KBM-7 (cell line): ENCODE results near the gene SERPINA5.
"Not testable (repeated sequence)": the region's sequence is repeated elsewhere in the genome, so short reads cannot be mapped to it uniquely, and the experiment has no call there.

ENCODE experiments used
- DNase-seq: peaks from one replicate; pipeline ENCODE4 v3.0.0-alpha.2; 2015
- in situ Hi-C: fragments of 300-500 bp; cut with MboI; formaldehyde crosslinking; loops from 2 replicates; pipeline ENCODE4 v1.14.3; 2020; ENCODE audit warnings: low sequenced_read_pairs, low pct_unique_long_range_greater_than_20kb, mixed read lengths

The SERPINA5 gene

DNA sequence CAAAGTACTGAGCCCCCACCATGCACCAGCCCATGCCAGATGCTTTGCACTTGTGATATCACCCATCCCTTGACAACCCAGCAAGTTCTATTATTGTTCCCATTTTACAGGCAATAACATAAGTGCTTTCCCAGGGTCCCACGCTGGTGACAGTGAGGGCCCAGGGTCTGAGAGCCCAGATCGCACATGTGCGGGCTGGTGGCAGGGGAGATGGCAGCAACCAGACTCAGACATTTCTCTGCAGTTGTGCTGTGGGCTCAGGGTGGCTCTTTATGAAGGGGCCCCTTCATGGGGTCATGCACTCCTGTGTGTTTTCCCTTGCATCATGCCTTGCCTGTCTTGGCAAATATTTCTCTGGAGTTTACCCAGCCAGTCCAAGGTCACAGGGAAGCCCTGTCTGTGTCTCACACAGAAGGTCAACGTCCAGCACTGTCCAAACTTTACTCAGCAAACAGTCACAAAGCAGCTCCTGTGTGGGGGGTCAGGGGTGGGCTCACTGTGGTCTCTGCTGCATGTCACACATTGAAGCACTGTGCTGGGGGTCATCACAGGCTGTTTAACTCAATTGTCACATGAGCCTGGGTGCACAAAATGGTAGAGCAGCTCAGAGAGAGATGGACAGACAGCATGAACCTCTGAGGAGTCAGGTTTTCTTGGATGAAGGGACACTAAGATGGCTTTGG, 12.7 kb downstream of the SERPINA5 start:
- no peak for DNase-seq
- in situ Hi-C loops: no loop called here

DNA sequence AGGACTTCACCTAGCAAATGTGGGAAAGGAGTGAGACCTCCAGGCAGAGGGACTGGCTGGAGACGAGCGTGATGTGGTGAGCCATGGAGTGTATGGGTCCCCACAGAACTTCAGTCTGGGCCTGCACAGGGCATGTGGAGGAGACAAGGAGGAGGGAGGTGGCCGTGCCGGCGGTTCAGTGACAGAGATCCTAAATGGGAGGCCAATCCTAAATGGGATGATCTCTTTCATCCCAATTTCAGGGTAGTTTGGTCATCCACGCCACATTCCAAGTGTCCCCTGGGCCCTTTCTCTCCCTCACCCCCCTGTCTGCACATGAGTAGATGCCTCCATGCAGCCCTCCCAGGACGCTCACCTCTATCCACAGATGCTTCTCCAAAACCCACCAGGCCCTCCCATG, 13.2 kb downstream of the SERPINA5 start:
- DNase-seq: no peak
- in situ Hi-C loops: no loop called here

DNA sequence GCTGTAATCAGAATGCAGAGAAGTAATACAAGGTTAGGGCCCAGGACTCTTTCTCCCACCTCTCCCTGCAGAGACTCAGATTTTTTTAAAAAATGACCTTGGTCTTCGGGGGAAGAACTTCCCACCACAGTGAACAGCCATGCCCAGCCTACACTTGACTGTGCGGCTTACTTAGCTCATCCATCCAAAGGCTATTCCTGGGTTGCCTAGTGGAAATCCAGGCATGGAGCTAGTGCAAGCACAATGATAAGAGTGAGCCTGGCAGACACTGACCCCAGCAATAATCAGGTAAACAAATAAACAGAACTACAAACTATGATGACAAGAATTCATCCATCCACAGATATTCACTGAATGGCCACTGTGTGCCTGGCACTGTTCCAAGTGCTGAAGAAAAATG, 14.7 kb downstream of the SERPINA5 start:
- no peak for DNase-seq
- in situ Hi-C loops: no loop called here

DNA sequence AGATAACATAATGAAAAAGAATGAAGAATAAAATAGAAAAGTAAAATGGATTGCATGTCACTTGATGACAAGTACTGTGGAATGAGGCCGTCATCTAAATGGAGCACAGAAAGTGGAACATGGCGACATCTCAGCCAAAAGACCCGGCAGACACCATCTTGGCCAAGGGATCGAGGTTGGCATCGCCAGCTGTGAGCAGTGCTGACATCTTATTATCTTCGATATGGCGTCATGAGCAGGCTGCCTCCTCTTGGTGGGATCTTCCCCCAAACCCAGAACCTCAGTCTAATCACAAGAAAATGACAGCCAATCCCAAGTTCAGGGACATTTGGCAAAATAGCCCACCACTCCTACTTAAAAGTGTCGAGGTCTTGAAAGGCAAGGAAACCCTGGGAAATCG, 15.1 kb downstream of the SERPINA5 start:
- no peak for DNase-seq
- in situ Hi-C loops: no loop called here

DNA sequence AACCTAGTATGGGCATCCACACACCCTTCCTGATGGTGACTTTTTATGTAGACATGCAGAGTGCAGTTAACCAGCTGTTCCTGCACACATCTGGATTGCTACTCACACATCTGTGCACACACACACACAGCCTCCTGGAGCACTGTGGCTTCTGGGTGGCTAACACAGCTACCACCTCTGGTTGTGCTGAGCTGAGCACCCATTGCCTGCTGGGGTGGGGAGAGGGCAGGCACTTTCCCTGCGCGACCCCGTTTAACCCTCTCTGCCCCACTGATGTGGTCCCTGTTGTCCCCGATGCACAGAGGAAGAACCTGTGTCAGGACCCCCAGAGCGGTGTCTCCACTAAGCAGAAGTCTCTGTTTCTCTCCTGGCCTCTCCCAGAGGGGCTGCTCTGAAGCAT, 16.6 kb downstream of the SERPINA5 start:
- no peak for DNase-seq
- in situ Hi-C loops: no loop called here

DNA sequence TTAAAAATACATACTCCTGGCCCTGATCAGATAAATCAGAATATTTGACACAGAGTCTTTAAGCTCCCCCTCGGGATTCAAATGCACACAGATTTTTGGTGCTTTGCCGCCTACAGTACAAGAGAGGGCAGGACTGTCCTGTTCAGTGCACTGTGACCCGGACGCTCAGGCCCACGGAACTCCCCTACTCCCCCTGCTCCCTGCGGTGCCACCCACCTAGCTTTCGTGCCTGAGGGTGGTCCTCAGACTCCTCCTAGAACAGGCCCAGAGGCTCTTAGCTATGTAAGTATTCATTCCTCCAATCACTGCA, 17.2 kb downstream of the SERPINA5 start:
- no peak for DNase-seq
- in situ Hi-C loops: no loop called here

DNA sequence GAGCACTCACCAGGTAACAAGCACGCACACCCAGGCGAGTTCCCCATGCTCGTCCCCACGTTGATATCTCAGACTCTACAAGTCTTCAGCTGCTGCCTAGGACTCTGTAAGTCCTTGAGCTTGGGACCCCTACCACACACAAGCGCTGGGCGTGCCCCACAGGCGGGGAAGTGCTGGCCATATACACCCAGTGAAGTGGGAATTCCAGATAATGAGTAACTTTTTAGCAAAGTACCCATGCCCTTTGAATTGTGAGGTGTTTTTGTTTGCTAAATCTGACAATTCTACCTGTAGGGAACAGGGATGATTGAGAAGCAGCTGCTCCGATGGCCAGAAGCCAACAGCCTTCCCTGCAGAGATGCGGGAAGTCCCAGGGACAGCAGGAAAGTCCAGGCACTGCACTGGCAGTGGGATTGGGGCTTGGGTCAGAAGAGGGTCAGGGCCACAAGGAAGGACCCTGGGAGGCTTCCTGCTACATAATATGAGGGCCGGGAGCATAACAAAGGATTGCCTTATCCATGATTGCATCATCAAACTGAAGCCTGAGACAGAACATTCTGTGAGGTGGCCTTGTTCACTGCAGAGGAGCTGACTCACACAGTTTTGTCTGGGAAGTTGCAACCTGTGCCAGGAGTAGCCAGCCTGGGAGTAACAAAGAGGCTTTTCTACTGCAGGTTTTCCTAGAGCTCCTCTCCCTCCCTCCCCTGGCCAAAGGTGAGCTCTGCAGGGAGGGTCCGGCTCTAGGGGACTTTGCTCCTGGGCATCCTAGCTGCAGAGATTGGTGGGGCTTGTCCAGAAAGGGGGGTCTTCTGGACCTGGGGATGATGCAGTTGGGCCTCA, 17.8 kb downstream of the SERPINA5 start:
- in situ Hi-C loops: no loop called here

DNA sequence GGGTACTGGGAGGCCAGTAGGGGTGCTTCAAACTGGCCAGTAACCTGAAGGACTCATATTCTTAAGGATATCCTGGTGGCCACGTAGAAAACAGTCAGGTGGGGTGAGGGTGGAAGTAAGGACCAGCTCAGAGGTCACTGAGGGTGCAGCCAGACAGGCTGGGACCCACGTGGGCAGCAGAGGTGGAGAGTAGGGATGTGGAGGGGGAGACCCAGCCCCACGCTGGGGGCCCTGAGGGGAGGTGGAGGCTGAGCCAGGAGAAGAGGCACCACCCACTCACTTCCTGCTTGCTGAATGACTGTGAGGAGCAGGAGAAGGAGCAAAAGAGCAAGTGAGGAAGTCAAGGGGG, 18.4 kb downstream of the SERPINA5 start:
- in situ Hi-C loops: no loop called here
- no peak for DNase-seq

More for the DNA sequence above, 17.8 kb downstream of the SERPINA5 start:
- no peak for DNase-seq

DNA sequence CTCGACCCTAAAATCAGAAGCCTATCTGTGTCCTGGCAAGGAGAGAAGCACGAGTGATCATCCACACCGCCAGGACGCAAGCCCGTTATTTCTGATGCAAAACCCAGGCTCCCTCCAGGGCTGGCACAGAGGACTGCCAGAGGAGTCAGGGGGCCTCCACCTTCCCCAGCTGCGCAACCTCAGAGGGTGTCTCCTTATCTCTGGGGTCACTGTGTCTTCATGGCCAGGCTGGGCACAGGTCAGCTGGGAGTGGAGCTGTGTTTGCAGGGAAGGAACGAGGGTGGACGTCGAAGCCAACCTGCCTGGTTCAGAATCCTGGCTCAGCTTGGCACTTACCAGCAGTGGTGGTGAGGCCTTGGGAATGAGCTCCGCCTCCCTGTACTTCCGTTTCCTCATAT, 18.9 kb downstream of the SERPINA5 start:
- DNase-seq: no peak
- in situ Hi-C loops: no loop called here

DNA sequence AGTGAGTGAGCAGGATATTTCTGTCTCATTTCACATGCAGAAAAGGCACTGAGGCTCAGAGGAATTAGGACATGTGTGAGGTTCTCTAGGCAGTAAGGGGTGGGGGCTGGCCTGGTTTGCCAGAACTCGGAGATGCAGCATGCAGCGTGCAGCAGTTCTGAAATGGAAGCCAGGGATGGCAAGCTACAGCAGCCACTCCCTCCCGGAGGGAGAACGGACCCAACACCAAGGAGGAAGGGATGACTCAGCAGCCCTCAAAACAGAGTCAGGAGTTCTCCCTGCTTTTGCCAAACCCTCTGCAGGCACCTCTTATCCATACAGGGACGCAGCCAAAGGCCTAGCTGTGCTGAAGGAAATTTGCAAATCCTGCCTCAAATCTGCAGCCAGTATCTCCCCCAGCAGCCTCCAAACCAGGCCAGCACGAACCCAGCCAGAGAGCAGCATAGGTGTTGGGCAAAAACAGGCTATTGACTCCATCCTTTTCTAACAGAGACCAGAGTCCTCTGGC, 20.7 kb downstream of the SERPINA5 start:
- in situ Hi-C loops: no loop called here
- DNase-seq: no peak

DNA sequence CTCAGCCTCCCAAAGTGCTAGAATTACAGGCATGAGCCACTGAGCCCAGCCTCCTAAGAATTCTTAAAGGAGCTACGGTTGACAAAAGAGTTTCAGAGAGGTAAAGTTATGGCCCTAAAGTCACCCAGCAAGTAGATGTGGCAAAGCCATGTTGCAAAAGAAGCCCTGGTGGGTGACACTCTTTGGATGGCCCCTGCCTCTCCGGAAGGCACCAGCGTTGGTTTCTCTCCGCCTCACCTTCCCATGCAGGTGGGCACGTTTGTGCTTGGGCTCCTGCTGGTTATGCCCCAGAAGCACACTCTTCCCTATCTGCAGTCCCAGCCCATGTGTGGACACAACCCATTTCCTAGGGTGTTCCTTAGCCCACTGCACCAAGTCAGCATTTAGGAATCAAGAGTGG, 21.5 kb downstream of the SERPINA5 start:
- in situ Hi-C loops: no loop called here
- no peak for DNase-seq

DNA sequence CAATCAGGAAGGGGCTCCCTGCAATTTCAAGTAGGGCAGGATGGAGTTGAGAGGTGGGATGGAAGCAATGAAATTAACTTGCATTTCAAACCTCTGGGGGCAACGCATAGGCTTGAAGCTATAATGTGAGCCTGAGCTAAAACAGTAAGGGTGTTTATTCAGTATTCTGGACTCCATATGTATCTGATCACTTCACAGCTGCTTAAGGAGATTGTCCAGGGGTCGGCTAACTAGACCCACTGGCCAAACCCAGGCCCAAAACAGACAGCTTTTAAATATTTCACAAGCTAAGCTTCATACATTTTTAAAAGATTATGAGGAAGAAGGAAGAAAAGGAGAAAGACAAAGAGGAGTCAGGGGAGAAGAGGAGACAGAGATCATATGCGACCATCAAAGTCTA, 24.1 kb downstream of the SERPINA5 start:
- in situ Hi-C loops: no loop called here
- no peak for DNase-seq

DNA sequence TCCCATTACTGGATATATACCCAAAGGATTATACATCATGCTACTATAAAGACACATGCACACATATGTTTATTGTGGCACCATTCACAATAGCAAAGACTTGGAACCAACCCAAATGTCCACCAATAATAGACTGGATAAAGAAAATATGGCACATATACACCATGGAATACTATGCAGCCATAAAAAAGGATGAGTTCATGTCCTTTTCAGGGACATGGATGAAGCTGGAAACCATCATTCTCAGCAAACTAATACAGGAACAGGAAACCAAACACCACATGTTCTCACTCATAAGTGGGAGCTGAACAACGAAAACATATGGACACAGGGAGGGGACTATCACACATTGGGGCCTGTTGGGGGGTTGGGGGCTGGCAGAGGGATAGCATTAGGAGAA, 27.7 kb downstream of the SERPINA5 start:
- in situ Hi-C loops, DNase-seq: not testable (repeated sequence)

DNA sequence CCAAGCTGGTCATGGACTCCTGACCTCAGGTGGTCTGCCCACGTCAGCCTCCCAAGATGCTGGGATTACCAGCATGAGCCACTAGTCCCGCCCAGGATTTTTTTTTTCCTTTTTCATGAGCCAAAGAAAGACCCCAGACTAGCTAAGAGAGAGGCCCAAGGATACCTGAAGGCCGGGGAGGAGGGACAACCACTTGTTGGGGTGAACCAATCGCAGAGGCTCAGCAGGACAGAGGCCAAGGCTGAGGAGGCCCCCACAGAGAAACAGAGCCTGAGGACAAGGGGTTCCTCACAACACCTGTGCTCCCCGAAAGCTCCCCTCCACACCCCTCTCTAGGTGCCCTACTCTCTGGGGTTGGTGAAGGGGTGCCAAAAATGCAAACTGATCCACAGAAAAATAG, 30.0 kb downstream of the SERPINA5 start:
- in situ Hi-C loops: no loop called here

DNA sequence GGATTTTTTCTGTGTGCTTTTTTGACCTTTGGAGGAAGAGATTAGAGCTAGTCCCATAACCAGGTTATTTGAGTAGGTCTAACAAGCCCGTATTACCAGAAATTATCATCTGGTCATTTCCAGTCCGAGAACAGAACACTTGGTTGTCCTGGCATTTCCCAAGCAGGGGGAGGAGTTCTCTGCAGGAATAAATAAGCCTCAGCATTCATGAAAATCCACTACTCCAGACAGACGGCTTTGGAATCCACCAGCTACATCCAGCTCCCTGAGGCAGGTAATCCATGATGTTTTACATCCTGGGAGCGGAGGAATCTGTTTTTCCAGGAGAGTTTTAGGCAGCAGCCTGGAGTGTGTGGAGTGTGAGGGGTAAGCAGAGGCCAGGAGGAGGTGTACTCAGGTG, 30.9 kb downstream of the SERPINA5 start, which contains the start of gene SERPINA3:
SERPINA3 (plus strand) TSS at position 218 of the 400 bp plus-strand sequence. CDS start 2,051 bp downstream, outside the sequence.
- in situ Hi-C loops: no loop called here
- no peak for DNase-seq

More for the DNA sequence above, 30.0 kb downstream of the SERPINA5 start:
- DNase-seq: no peak

DNA sequence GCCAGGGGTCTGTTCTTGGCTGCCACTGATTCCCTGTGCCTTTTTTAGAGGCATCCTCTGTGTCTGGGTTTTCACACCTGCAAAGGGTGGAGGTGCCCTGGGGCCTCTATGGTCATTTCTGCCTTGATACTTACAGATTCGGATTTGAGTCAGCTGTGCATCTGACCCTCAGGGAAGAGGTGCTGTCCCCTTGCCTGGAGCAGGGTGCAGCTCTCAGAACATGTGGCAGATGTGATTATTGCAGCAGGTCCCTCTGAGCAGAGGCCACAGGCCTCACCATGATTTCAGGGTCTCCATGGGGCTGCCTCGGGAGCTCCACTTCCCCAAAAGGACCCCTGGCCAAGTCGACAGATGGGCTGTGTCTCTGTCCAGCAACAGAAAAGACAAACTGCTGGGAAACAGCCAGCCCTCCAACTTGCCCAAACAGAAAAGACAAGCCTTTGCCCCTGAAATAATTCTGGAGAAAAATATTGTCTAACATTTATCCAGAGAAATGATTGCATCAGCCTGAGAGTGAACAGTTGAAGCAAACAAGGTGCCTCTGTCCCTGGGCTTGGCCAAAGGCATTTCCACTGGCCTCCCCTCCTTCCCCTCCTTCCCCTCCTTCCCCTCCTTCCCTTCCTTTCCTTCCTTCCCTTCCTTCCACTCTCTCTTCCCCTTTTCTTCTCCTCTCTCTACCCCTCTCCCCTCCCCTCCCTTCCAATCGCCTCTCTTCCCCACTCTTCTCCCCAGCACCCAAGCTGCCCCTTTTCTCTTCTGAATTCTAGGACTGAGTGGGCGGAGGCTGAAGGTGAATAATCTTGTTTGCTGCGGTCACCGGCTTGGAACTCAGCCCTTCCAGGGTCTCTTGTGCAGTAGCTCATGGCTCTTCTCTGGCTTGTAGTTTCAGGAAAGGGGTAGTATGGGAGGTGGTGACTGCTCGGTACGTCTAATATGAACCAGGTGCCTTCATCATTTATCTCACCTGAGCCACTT, 31.6 kb downstream of the SERPINA5 start:
- no peak for DNase-seq
- in situ Hi-C loops: no loop called here

DNA sequence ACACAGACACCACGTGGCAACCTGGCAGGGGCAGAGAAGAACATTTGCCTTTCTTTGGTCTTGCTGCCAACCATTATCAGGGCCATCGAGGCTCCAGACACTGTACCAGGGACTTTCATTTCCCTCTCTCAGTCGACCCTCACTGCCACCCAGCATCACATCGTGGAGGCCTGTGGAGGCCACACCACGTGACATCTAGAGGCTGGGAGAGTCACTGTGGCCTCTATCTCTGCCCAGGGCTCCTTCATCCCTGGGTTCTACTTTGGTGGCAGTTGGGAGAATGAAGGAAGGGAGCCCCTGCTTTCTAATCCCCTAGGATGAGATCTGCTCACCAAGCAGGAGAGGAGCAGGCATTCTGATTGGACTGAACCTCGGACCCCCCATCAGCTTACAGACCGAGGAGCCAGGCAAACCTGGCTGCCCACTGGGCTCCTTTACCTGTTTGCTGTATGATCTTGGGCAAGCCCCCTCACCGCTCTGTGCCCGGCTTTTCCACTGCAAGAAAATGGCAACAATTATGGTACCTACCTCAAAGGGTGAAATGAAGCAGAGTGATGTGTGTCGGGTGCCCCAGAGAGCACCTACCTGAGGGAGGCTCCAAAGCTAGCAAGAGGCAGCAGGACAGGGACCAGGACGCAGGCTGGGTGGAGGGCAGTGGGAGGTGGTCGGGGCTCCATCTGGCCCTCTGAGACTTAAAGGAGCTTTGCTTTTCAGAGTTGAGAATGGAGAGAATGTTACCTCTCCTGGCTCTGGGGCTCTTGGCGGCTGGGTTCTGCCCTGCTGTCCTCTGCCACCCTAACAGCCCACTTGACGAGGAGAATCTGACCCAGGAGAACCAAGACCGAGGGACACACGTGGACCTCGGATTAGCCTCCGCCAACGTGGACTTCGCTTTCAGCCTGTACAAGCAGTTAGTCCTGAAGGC, 32.8 kb downstream of the SERPINA5 start:
- in situ Hi-C loops: no loop called here
- DNase-seq: no peak

DNA sequence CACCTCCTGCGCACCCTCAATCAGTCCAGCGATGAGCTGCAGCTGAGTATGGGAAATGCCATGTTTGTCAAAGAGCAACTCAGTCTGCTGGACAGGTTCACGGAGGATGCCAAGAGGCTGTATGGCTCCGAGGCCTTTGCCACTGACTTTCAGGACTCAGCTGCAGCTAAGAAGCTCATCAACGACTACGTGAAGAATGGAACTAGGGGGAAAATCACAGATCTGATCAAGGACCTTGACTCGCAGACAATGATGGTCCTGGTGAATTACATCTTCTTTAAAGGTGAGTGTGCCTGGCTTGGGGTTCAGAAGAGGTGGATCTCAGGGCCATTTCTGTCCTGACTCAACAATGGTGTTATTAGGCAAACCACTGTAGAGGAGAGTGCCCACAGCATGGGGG, 33.6 kb downstream of the SERPINA5 start:
- DNase-seq: no peak
- in situ Hi-C loops: no loop called here

DNA sequence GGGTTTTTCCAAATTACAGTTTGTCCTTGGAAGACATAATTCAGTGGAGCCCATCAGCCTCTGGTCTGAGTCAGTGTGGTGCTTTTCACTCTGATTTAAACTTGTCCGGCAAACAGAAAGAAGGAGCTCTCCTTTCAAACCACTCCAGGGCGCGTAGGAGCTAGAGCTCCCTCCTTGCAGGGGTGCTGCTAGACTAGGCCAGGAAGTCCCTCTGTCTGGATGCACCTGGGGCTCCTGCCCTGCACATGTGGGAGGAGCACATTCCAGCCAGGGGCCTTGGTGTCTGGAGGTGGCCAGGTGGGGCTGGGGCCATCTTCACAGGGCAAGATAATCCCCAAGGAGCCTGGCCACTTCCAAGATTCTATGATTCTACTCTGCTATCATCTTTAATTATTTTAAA, 34.0 kb downstream of the SERPINA5 start:
- in situ Hi-C loops: no loop called here
- no peak for DNase-seq
